Activated CD8-positive, alpha-beta memory T cell treated with anti-CD3 and anti-CD28 coated beads, Interleukin-2, amount 50 U/mL, for 1 hour (primary cell): ENCODE measurements around the gene BACH2.

ENCODE experiments used
- DNase-seq: peaks from one replicate; pipeline ENCODE4 v3.0.0-alpha.2; 2020; ENCODE audit errors: extremely low read depth

The BACH2 gene

GRCh38 chr6:89999154-89999553 lies 297.5 kb downstream of the BACH2 start:
- DNase-seq, result no peak

- no peak for DNase-seq
Observed at GRCh38 chr6:89997456-89998445, 298.9 kb downstream of the BACH2 start.

- DNase-seq, result no peak
Observed at GRCh38 chr6:89993411-89993810, 303.2 kb downstream of the BACH2 start.

GRCh38 chr6:89992818-89993217 lies 303.8 kb downstream of the BACH2 start:
- no peak for DNase-seq

- no peak for DNase-seq
Observed at GRCh38 chr6:89989742-89990141, 306.9 kb downstream of the BACH2 start.

- no peak for DNase-seq
Observed at GRCh38 chr6:89987830-89988229, 308.8 kb downstream of the BACH2 start.

- DNase-seq, result no peak
Observed at GRCh38 chr6:89987140-89987539, 309.5 kb downstream of the BACH2 start.

GRCh38 chr6:89986650-89987074 lies 310.0 kb downstream of the BACH2 start:
- no peak for DNase-seq

GRCh38 chr6:89985751-89986493 lies 310.7 kb downstream of the BACH2 start:
- no peak for DNase-seq

GRCh38 chr6:89984926-89985750 lies 311.5 kb downstream of the BACH2 start:
- no peak for DNase-seq

GRCh38 chr6:89980353-89980752 lies 316.3 kb downstream of the BACH2 start:
- DNase-seq, result no peak

GRCh38 chr6:89979481-89980119 lies 317.0 kb downstream of the BACH2 start:
- no peak for DNase-seq

GRCh38 chr6:89978749-89979145 lies 317.9 kb downstream of the BACH2 start:
- DNase-seq, result no peak

- no peak for DNase-seq
Observed at GRCh38 chr6:89977808-89978748, 318.6 kb downstream of the BACH2 start.

- DNase-seq, result no peak
Observed at GRCh38 chr6:89976694-89977020, 320.0 kb downstream of the BACH2 start.

GRCh38 chr6:89975991-89976693 lies 320.5 kb downstream of the BACH2 start:
- DNase-seq, result no peak

GRCh38 chr6:89975366-89975765 lies 321.3 kb downstream of the BACH2 start:
- no peak for DNase-seq

GRCh38 chr6:89974834-89975233 lies 321.8 kb downstream of the BACH2 start:
- no peak for DNase-seq

- no peak for DNase-seq
Observed at GRCh38 chr6:89972025-89972381, 324.6 kb downstream of the BACH2 start.
